Measurements from ENCODE around the gene SHC3. TPM values are rescaled to one million over a fixed set of nuclear protein-coding genes. Genes with fewer than 3 reads are reported as not detected.

The SHC3 gene
- total RNA-seq, 1 experiment from 2014 or later = 0.27 TPM

GRCh38 chr9:89011683-89012082, 166.9 kb downstream of the SHC3 start:
- no TSS peak for BruUV-seq (replicated peaks)
- no peaks in the 10 kb centered on the region for H3K9me2 ChIP-seq (ENCODE audit: insufficient read depth)
- no peaks in the 10 kb centered on the region for H3K9me3 ChIP-seq (ENCODE audit: control insufficient read depth in 1 of 2, insufficient read depth in 1 of 2, low read depth in 1 of 2, low read length in 2 of 2)
- ChIA-PET POLR2A (no interaction called here), RAD21 (ENCODE audit: low non-redundant PET in 1 of 2, low total read pairs in 2 of 2, uncharacterized antibody in 2 of 2, unreplicated experiment in 2 of 2) (no interaction called here), CTCF (no interaction called here)
- no peaks in the 10 kb centered on the region for H3K79me2 ChIP-seq (ENCODE audit: insufficient read depth, low read length)
- no peaks in the 10 kb centered on the region for H3K36me3 ChIP-seq (ENCODE audit: control insufficient read depth in 1 of 2, insufficient read depth in 2 of 2, low read length in 2 of 2)
- H3K4me2 ChIP-seq (ENCODE audit: low read length) = no peak overlapping the region
- no peak for DNase-seq (ENCODE audit: low read depth, low spot score)
- no peak overlapping the region for H2AFZ ChIP-seq (ENCODE audit: low read depth, low read length, poor library complexity, severe bottlenecking)
- no peak overlapping the region for H3K9ac ChIP-seq (ENCODE audit: low read length)
- no peak overlapping the region for H3K4me3 ChIP-seq (replicated peaks in 1 of 2; ENCODE audit: low read depth in 1 of 2, low read length in 2 of 2)
- intact Hi-C loops (cut with micrococcal nuclease) = no loop called here
- no peak for ATAC-seq
- no peaks in the 10 kb centered on the region for H3K27me3 ChIP-seq (ENCODE audit: insufficient read depth, low read length)
- H3K4me1 ChIP-seq (ENCODE audit: control insufficient read depth in 1 of 2, insufficient read depth in 2 of 2, low read length in 2 of 2) = no peaks in the 10 kb centered on the region
- H3K27ac ChIP-seq (ENCODE audit: low read depth, low read length) = no peak overlapping the region
- TF ChIP-seq EZH2 (IDR thresholded peaks at IDR 0.05) = no peak
- no peaks in the 10 kb centered on the region for H4K20me1 ChIP-seq (ENCODE audit: insufficient read depth)

DNA sequence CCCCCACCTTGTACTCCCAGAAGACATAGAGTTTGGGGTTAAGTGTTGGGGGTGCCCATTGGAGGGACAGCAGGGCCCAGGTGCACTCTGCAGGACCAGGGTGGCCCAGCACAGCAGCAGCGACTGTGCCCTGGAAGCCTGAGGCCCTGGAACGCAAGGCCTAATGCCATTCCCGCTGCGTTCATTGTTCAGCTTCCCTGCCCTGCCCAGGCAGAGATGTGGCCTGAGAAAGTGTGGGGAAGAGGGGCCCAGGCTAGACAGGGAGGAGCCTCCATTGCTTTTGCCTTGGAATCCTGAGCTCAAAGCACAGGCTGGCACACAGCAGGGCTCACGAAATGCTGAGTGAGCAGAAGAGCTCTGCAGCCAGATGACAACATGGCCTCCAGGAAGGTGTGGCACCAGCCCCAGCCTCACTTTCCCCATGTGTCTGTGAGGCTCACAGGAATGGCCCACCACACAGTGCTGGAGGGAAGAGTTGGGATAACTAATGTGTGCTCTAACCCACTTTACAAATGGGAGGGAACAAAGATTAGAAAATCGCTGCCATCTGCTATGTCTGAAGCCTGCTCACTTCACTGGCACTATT, 168.0 kb downstream of the SHC3 start:
- Histone ChIP-seq H3K79me2 (ENCODE audit: insufficient read depth, low read length) (no peaks in the 10 kb centered on the region), H3K27me3 (ENCODE audit: insufficient read depth, low read length) (0 out of 2 replicates have a peak, but pooled peaks cover 5% of the 10 kb centered on the region), H4K20me1 (ENCODE audit: insufficient read depth) (no peaks in the 10 kb centered on the region), H3K9ac (ENCODE audit: low read length) (no peak overlapping the region), H3K4me2 (ENCODE audit: low read length) (no peak overlapping the region), H3K36me3 (ENCODE audit: control insufficient read depth in 1 of 2, insufficient read depth in 2 of 2, low read length in 2 of 2) (no peaks in the 10 kb centered on the region), H3K27ac (ENCODE audit: low read depth, low read length) (no peak overlapping the region), H3K9me2 (ENCODE audit: insufficient read depth) (no peaks in the 10 kb centered on the region), H3K9me3 (ENCODE audit: control insufficient read depth in 1 of 2, insufficient read depth in 1 of 2, low read depth in 1 of 2, low read length in 2 of 2) (no peaks in the 10 kb centered on the region), H3K4me3 (replicated peaks in 1 of 2; ENCODE audit: low read depth in 1 of 2, low read length in 2 of 2) (no peak overlapping the region), H3K4me1 (ENCODE audit: control insufficient read depth in 1 of 2, insufficient read depth in 2 of 2, low read length in 2 of 2) (no peaks in the 10 kb centered on the region), H2AFZ (ENCODE audit: low read depth, low read length, poor library complexity, severe bottlenecking) (no peak overlapping the region)
- ChIA-PET POLR2A (no interaction called here), CTCF (no interaction called here), RAD21 (ENCODE audit: low non-redundant PET in 1 of 2, low total read pairs in 2 of 2, uncharacterized antibody in 2 of 2, unreplicated experiment in 2 of 2) (no interaction called here)
- intact Hi-C loops (cut with micrococcal nuclease) = no loop called here
- DNase-seq (ENCODE audit: low read depth, low spot score) (no peak), ATAC-seq (no peak)
- no TSS peak for BruUV-seq (replicated peaks)
- no peak for TF ChIP-seq CTCF (IDR thresholded peaks at IDR 0.05 in 2 of 3, conservative IDR thresholded peaks at IDR 0.05 in 1 of 3; ENCODE audit: borderline replicate concordance in 1 of 3, insufficient read depth in 1 of 3, low read depth in 2 of 3, low read length in 2 of 3)

Measured in HCT116 (cell line).